Skeletal muscle tissue (tissue), 4 donors: Measurements from ENCODE around the gene MGAT5B. TPM values are rescaled to one million over a fixed set of nuclear protein-coding genes. Genes with fewer than 3 reads are reported as not detected.

Experiments
- H3K27ac ChIP-seq: one replicate; pipeline ENCODE4 v1.7.0; 2013; ENCODE audit warnings: mild to moderate bottlenecking, low read depth, low read length, inconsistent platforms
- H3K27me3 ChIP-seq, 3 donors: one replicate each; pipeline ENCODE4 v1.7.0; 2013; ENCODE audit warnings: low read length in 3 of 3; ENCODE audit not compliant: control insufficient read depth in 3 of 3, insufficient read depth in 3 of 3
- H3K36me3 ChIP-seq, 3 donors: one replicate each; pipeline ENCODE4 v1.7.0; 2013; ENCODE audit warnings: low read length in 3 of 3; ENCODE audit not compliant: control insufficient read depth in 3 of 3, insufficient read depth in 3 of 3
- H3K4me1 ChIP-seq, 3 donors: one replicate each; pipeline ENCODE4 v1.7.0; 2013; ENCODE audit warnings: low read length in 3 of 3, mild to moderate bottlenecking in 3 of 3; ENCODE audit not compliant: control insufficient read depth in 3 of 3, insufficient read depth in 3 of 3
- H3K4me3 ChIP-seq, 3 donors: one replicate each; pipeline ENCODE4 v1.7.0; 2013; ENCODE audit warnings: low read length in 3 of 3
- H3K9ac ChIP-seq, 3 donors: one replicate each; pipeline ENCODE4 v1.7.0; 2013; ENCODE audit warnings: low read length in 3 of 3, mild to moderate bottlenecking in 3 of 3, moderate library complexity in 2 of 3, low read depth in 1 of 3
- H3K9me3 ChIP-seq, 3 donors: one replicate each; pipeline ENCODE4 v1.7.0; 2013; ENCODE audit warnings: low read length in 3 of 3; ENCODE audit not compliant: control insufficient read depth in 3 of 3
- total RNA-seq: library from RNA; depleted of rRNA; stranded (reverse); fragments of >200 nt; gene quantifications from one replicate; pipeline ENCODE4 v1.2.3, GENCODE V29; 2014
- donor health status: Osteomylitis.

MGAT5B gene
- total RNA-seq, 1 donor from 2014 or later, result not detected

GRCh38 chr17:76872874-76873221, 4.6 kb downstream of the MGAT5B start:
- no peaks in the 10 kb centered on the region for H3K36me3 ChIP-seq
- H3K9ac ChIP-seq, result no peak overlapping the region
- no peak overlapping the region for H3K4me3 ChIP-seq
- H3K4me1 ChIP-seq, result peaks cover 0 to 3% (median 3%) of the 10 kb centered on the region in 3 donors
- H3K9me3 ChIP-seq, result no peaks in the 10 kb centered on the region
- peaks cover 36 to 48% (median 38%) of the 10 kb centered on the region in 3 donors for H3K27me3 ChIP-seq
- no peak overlapping the region for H3K27ac ChIP-seq

GRCh38 chr17:76873856-76874255, 5.7 kb downstream of the MGAT5B start:
- H3K4me1 ChIP-seq, result peaks cover 0 to 2% (median 0%) of the 10 kb centered on the region in 3 donors
- H3K27me3 ChIP-seq, result peaks cover 34 to 44% (median 38%) of the 10 kb centered on the region in 3 donors
- H3K27ac ChIP-seq, result no peak overlapping the region
- H3K4me3 ChIP-seq, result no peak overlapping the region
- no peaks in the 10 kb centered on the region for H3K36me3 ChIP-seq
- no peak overlapping the region for H3K9ac ChIP-seq
- no peaks in the 10 kb centered on the region for H3K9me3 ChIP-seq

- H3K27me3 ChIP-seq, result peaks cover under 1 to 34% (median 24%) of the 10 kb centered on the region in 3 donors
- H3K4me1 ChIP-seq, result no peaks in the 10 kb centered on the region
- no peaks in the 10 kb centered on the region for H3K36me3 ChIP-seq
- no peaks in the 10 kb centered on the region for H3K9me3 ChIP-seq
- no peak overlapping the region for H3K9ac ChIP-seq
- no peak overlapping the region for H3K27ac ChIP-seq
- H3K4me3 ChIP-seq, result no peak overlapping the region
Measured at GRCh38 chr17:76877437-76877836, 9.2 kb downstream of the MGAT5B start.

GRCh38 chr17:76878568-76878967, 10.4 kb downstream of the MGAT5B start:
- H3K27ac ChIP-seq, result no peak overlapping the region
- H3K27me3 ChIP-seq, result peaks cover 0 to 29% (median 22%) of the 10 kb centered on the region in 3 donors
- H3K36me3 ChIP-seq, result no peaks in the 10 kb centered on the region
- H3K9me3 ChIP-seq, result no peaks in the 10 kb centered on the region
- no peak overlapping the region for H3K4me3 ChIP-seq
- H3K4me1 ChIP-seq, result no peaks in the 10 kb centered on the region
- no peak overlapping the region for H3K9ac ChIP-seq

GRCh38 chr17:76879254-76879653, 11.1 kb downstream of the MGAT5B start:
- no peak overlapping the region for H3K9ac ChIP-seq
- H3K27me3 ChIP-seq, result peaks cover 0 to 24% (median 22%) of the 10 kb centered on the region in 3 donors
- H3K27ac ChIP-seq, result no peak overlapping the region
- H3K36me3 ChIP-seq, result no peaks in the 10 kb centered on the region
- no peak overlapping the region for H3K4me3 ChIP-seq
- no peaks in the 10 kb centered on the region for H3K4me1 ChIP-seq
- H3K9me3 ChIP-seq, result no peaks in the 10 kb centered on the region

- no peaks in the 10 kb centered on the region for H3K4me1 ChIP-seq
- H3K27ac ChIP-seq, result no peak overlapping the region
- peaks cover 0 to 24% (median 22%) of the 10 kb centered on the region in 3 donors for H3K27me3 ChIP-seq
- no peak overlapping the region for H3K4me3 ChIP-seq
- H3K36me3 ChIP-seq, result no peaks in the 10 kb centered on the region
- no peaks in the 10 kb centered on the region for H3K9me3 ChIP-seq
- H3K9ac ChIP-seq, result no peak overlapping the region
Measured at GRCh38 chr17:76879691-76880090, 11.5 kb downstream of the MGAT5B start.

- Histone ChIP-seq H3K36me3 (no peaks in the 10 kb centered on the region), H3K27me3 (peaks cover 0 to 26% (median 25%) of the 10 kb centered on the region in 3 donors), H3K4me3 (no peak overlapping the region), H3K9me3 (no peaks in the 10 kb centered on the region), H3K4me1 (no peaks in the 10 kb centered on the region), H3K27ac (no peak overlapping the region), H3K9ac (no peak overlapping the region)
Measured at GRCh38 chr17:76880268-76880667, 12.1 kb downstream of the MGAT5B start.

- H3K4me3 ChIP-seq, result no peak overlapping the region
- no peaks in the 10 kb centered on the region for H3K36me3 ChIP-seq
- H3K27me3 ChIP-seq, result peaks cover 0 to 33% (median 29%) of the 10 kb centered on the region in 3 donors
- H3K9ac ChIP-seq, result no peak overlapping the region
- H3K9me3 ChIP-seq, result no peaks in the 10 kb centered on the region
- H3K27ac ChIP-seq, result no peak overlapping the region
- no peaks in the 10 kb centered on the region for H3K4me1 ChIP-seq
Measured at GRCh38 chr17:76880971-76881370, 12.8 kb downstream of the MGAT5B start.

GRCh38 chr17:76881408-76881807, 13.2 kb downstream of the MGAT5B start:
- H3K4me3 ChIP-seq, result no peak overlapping the region
- H3K36me3 ChIP-seq, result no peaks in the 10 kb centered on the region
- no peak overlapping the region for H3K27ac ChIP-seq
- peaks cover 0 to 37% (median 29%) of the 10 kb centered on the region in 3 donors for H3K27me3 ChIP-seq
- H3K4me1 ChIP-seq, result no peaks in the 10 kb centered on the region
- H3K9me3 ChIP-seq, result no peaks in the 10 kb centered on the region
- no peak overlapping the region for H3K9ac ChIP-seq

- peaks cover 0 to 36% (median 29%) of the 10 kb centered on the region in 3 donors for H3K27me3 ChIP-seq
- no peak overlapping the region for H3K4me3 ChIP-seq
- no peak overlapping the region for H3K9ac ChIP-seq
- H3K36me3 ChIP-seq, result no peaks in the 10 kb centered on the region
- H3K4me1 ChIP-seq, result no peaks in the 10 kb centered on the region
- no peaks in the 10 kb centered on the region for H3K9me3 ChIP-seq
- no peak overlapping the region for H3K27ac ChIP-seq
Measured at GRCh38 chr17:76881966-76882365, 13.8 kb downstream of the MGAT5B start.
